Fibroblast of lung (primary cell): ENCODE data around the gene TMPO. TPM values are rescaled to one million over a fixed set of nuclear protein-coding genes. Genes with fewer than 3 reads are reported as not detected.

Experiments
- DNase-seq, 2 donors: peaks; one replicate each; pipeline versions ENCODE4 v3.0.0 to v3.0.0-alpha.2; 2010; ENCODE audit warnings: low read depth in 2 of 2
- H2AFZ ChIP-seq: 2 replicates; pipeline ENCODE4 v1.5.1; 2012; ENCODE audit warnings: low read length, control low read depth, inconsistent platforms
- H3K27ac ChIP-seq: 2 replicates; pipeline ENCODE4 v1.5.1; 2011; ENCODE audit warnings: low read length, control low read depth; ENCODE audit not compliant: insufficient read depth
- H3K27me3 ChIP-seq: 2 replicates; pipeline ENCODE4 v1.5.1; 2011; ENCODE audit warnings: mild to moderate bottlenecking, low read length; ENCODE audit not compliant: control insufficient read depth, insufficient read depth
- H3K36me3 ChIP-seq: 2 replicates; pipeline ENCODE4 v1.5.1; 2011; ENCODE audit warnings: low read length; ENCODE audit not compliant: control insufficient read depth, insufficient read depth
- H3K4me1 ChIP-seq: 2 replicates; pipeline ENCODE4 v1.5.1; 2011; ENCODE audit warnings: low read length; ENCODE audit not compliant: control insufficient read depth, insufficient read depth; ENCODE audit errors: extremely low read depth
- H3K4me2 ChIP-seq: 2 replicates; pipeline ENCODE4 v1.5.1; 2011; ENCODE audit warnings: low read length, control low read depth; ENCODE audit not compliant: insufficient read depth; ENCODE audit errors: extremely low read depth
- H3K4me3 ChIP-seq, 4 experiments: fragments of 200-600 bp in 1 of 4; sonication (generic) in 1 of 4; replicated peaks in 1 of 4; 2 replicates each; pipeline ENCODE4 v1.5.1; 2011 to 2016; ENCODE audit warnings: low read length in 4 of 4, low read depth in 3 of 4, mild to moderate bottlenecking in 3 of 4, control low read depth in 2 of 4, inconsistent platforms in 1 of 4, mixed read lengths in 1 of 4; ENCODE audit not compliant: insufficient read depth in 1 of 4; ENCODE audit errors: control extremely low read depth in 1 of 4
- H3K79me2 ChIP-seq: 2 replicates; pipeline ENCODE4 v1.5.1; 2012; ENCODE audit warnings: mild to moderate bottlenecking, low read length, inconsistent platforms; ENCODE audit not compliant: control insufficient read depth, insufficient read depth
- H3K9ac ChIP-seq: 2 replicates; pipeline ENCODE4 v1.5.1; 2011; ENCODE audit warnings: mild to moderate bottlenecking, low read length, control low read depth; ENCODE audit not compliant: insufficient read depth
- H3K9me3 ChIP-seq: 2 replicates; pipeline ENCODE4 v1.5.1; 2012; ENCODE audit warnings: low read depth, low read length; ENCODE audit not compliant: control insufficient read depth, insufficient read depth
- H4K20me1 ChIP-seq: 2 replicates; pipeline ENCODE4 v1.5.1; 2011; ENCODE audit warnings: low read length; ENCODE audit not compliant: control insufficient read depth, insufficient read depth; ENCODE audit errors: extremely low read depth
- CTCF ChIP-seq, 2 donors: IDR thresholded peaks in 1 of 2; conservative IDR thresholded peaks in 1 of 2; 1 replicate in 1 of 2; 2 replicates in 1 of 2; pipeline ENCODE4 v1.5.1; 2011 to 2012; ENCODE audit warnings: low read length in 2 of 2, control low read depth in 1 of 2, inconsistent platforms in 1 of 2, low read depth in 1 of 2, mild to moderate bottlenecking in 1 of 2
- EZH2 ChIP-seq: IDR thresholded peaks from 2 replicates; pipeline ENCODE4 v1.5.1; 2012; ENCODE audit warnings: low read length, control low read depth, mild to moderate bottlenecking; ENCODE audit errors: missing control alignments
- polyA plus RNA-seq, 2 donors: library from polyadenylated mRNA; depleted of rRNA in 1 of 2; stranded (reverse) in 1 of 2; unstranded in 1 of 2; fragments of >200 nt; gene quantifications; 2 replicates each; pipeline ENCODE4 v1.2.1, GENCODE V29; 2011 to 2012; ENCODE audit warnings: missing spikeins in 1 of 2
- total RNA-seq: library from RNA; depleted of rRNA; stranded (reverse); fragments of >200 nt; gene quantifications from 2 replicates; pipeline ENCODE4 v1.2.1, GENCODE V29; 2014

TMPO gene
- total and polyA plus RNA-seq, 2 donors (not counting 1 experiment from before 2014, with no cell fraction given) = 37.7 to 42.1 TPM

GRCh38 chr12:98489176-98489575 is 26.2 kb upstream of the TMPO start:
- Histone ChIP-seq H3K4me2 (no peak overlapping the region), H3K79me2 (no peaks in the 10 kb centered on the region), H3K9ac (no peak overlapping the region), H3K9me3 (no peaks in the 10 kb centered on the region), H4K20me1 (no peaks in the 10 kb centered on the region), H2AFZ (no peak overlapping the region), H3K27ac (no peak overlapping the region), H3K4me3 (no peak overlapping the region), H3K36me3 (no peaks in the 10 kb centered on the region), H3K4me1 (no peaks in the 10 kb centered on the region), H3K27me3 (no peaks in the 10 kb centered on the region)
- TF ChIP-seq CTCF (conservative IDR thresholded peaks at IDR 0.05 in 1 of 2, IDR thresholded peaks at IDR 0.05 in 1 of 2; ENCODE audit: low read depth in 1 of 2, low read length in 2 of 2) = no peak
- TF ChIP-seq EZH2 = no peak
- no peak for DNase-seq

- DNase-seq = peak; percentile 85 to 88
- Histone ChIP-seq H3K4me1 (no peaks in the 10 kb centered on the region), H3K79me2 (no peaks in the 10 kb centered on the region)
Measured at GRCh38 chr12:98490501-98491453, 24.6 kb upstream of the TMPO start.

More at GRCh38 chr12:98490501-98491453, 24.6 kb upstream of the TMPO start:
- Histone ChIP-seq H3K4me2 (peak overlapping the region; percentile 60), H2AFZ (peak overlapping the region; percentile 89), H3K36me3 (no peaks in the 10 kb centered on the region), H4K20me1 (no peaks in the 10 kb centered on the region), H3K27ac (no peak overlapping the region), H3K27me3 (no peaks in the 10 kb centered on the region), H3K9me3 (no peaks in the 10 kb centered on the region), H3K9ac (no peak overlapping the region), H3K4me3 (peak overlapping the region in 1 of 4 experiments; percentile 8)
- TF ChIP-seq CTCF (conservative IDR thresholded peaks at IDR 0.05 in 1 of 2, IDR thresholded peaks at IDR 0.05 in 1 of 2; ENCODE audit: low read depth in 1 of 2, low read length in 2 of 2) (peak; percentile 91 to 93), EZH2 (no peak)
